WTC11 (cell line): ENCODE measurements around the gene RAB3IL1. TPM values are rescaled to one million over a fixed set of nuclear protein-coding genes. Genes with fewer than 3 reads are reported as not detected.

Experiments
- ATAC-seq: fragments of 200-7000 bp; cut with Tn5 transposase; 2 replicates; pipeline ENCODE4 v1.10.0; 2021; ENCODE audit warnings: mild to moderate bottlenecking, moderate library complexity
- CTCF ChIA-PET: fragments of 300-600 bp; sonication (Branson Sonifier 250); formaldehyde crosslinking; loops from one replicate; lab custom pipeline; 2021; ENCODE audit warnings: antibody characterized with exemption; lab: Charles Lee
- POLR2A ChIA-PET: fragments of 350-600 bp; sonication (Branson Sonifier 250); formaldehyde crosslinking; loops from one replicate; lab custom pipeline; 2021; ENCODE audit warnings: antibody characterized with exemption; lab: Charles Lee
- DNase-seq: peaks from one replicate; pipeline ENCODE4 v3.0.0; 2021; ENCODE audit warnings: low spot score
- H3K27ac Mint-ChIP-seq: 2 replicates; pipeline ENCODE4 v1.8.0; 2021; ENCODE audit warnings: mixed read lengths
- H3K27me3 Mint-ChIP-seq: 2 replicates; pipeline ENCODE4 v1.8.0; 2021; ENCODE audit warnings: low read depth, mild to moderate bottlenecking, moderate library complexity, mixed read lengths
- H3K36me3 Mint-ChIP-seq: 2 replicates; pipeline ENCODE4 v1.8.0; 2021; ENCODE audit warnings: mixed read lengths
- H3K4me1 Mint-ChIP-seq: 2 replicates; pipeline ENCODE4 v1.8.0; 2022; ENCODE audit warnings: mixed read lengths
- H3K4me3 Mint-ChIP-seq: 2 replicates; pipeline ENCODE4 v1.8.0; 2021; ENCODE audit warnings: mild to moderate bottlenecking, moderate library complexity, mixed read lengths
- H3K9me3 Mint-ChIP-seq: 2 replicates; pipeline ENCODE4 v1.8.0; 2021; ENCODE audit warnings: mixed read lengths
- ARID4B ChIP-seq: sonication (generic); formaldehyde crosslinking; IDR thresholded peaks from 2 replicates; pipeline ENCODE4 v1.8.0; 2023; ENCODE audit warnings: missing genetic modification reagents, mild to moderate bottlenecking, borderline replicate concordance
- CBFB ChIP-seq: sonication (generic); formaldehyde crosslinking; IDR thresholded peaks from 2 replicates; pipeline ENCODE4 v1.8.1; 2022; ENCODE audit warnings: mild to moderate bottlenecking, low read depth, missing genetic modification reagents
- CREB1 ChIP-seq: sonication (generic); formaldehyde crosslinking; IDR thresholded peaks from 2 replicates; pipeline ENCODE4 v1.8.0; 2023; ENCODE audit warnings: mild to moderate bottlenecking, missing genetic modification reagents
- E2F1 ChIP-seq: sonication (generic); formaldehyde crosslinking; IDR thresholded peaks from 2 replicates; pipeline ENCODE4 v1.8.0; 2022; ENCODE audit warnings: mild to moderate bottlenecking, missing genetic modification reagents
- EMX1 ChIP-seq: fragments of 250-450 bp; sonication (Bioruptor Pico); IDR thresholded peaks from 2 replicates; pipeline ENCODE4 v1.8.0; 2021; ENCODE audit warnings: mild to moderate bottlenecking
- GABPB1 ChIP-seq: sonication (generic); formaldehyde crosslinking; IDR thresholded peaks from 2 replicates; pipeline ENCODE4 v1.8.1; 2023; ENCODE audit warnings: mild to moderate bottlenecking, missing genetic modification reagents
- GTF2I ChIP-seq: fragments of 250-450 bp; sonication (Bioruptor Pico); conservative IDR thresholded peaks from 2 replicates; pipeline ENCODE4 v1.4.0; 2021; ENCODE audit warnings: mild to moderate bottlenecking
- IRF2 ChIP-seq: sonication (generic); formaldehyde crosslinking; IDR thresholded peaks from 2 replicates; pipeline ENCODE4 v1.8.0; 2022; ENCODE audit warnings: low read depth, missing genetic modification reagents, borderline replicate concordance
- JUN ChIP-seq: sonication (generic); formaldehyde crosslinking; IDR thresholded peaks from 2 replicates; pipeline ENCODE4 v1.8.0; 2023; ENCODE audit warnings: mild to moderate bottlenecking, missing genetic modification reagents
- NFATC4 ChIP-seq: fragments of 250-450 bp; sonication (Bioruptor Pico); IDR thresholded peaks from 2 replicates; pipeline ENCODE4 v1.9.0; 2021; ENCODE audit warnings: mild to moderate bottlenecking
- NFYB ChIP-seq: sonication (generic); formaldehyde crosslinking; conservative IDR thresholded peaks from 2 replicates; pipeline ENCODE4 v1.8.0; 2022; ENCODE audit warnings: low read depth, missing genetic modification reagents
- OVOL2 ChIP-seq: fragments of 250-450 bp; sonication (Bioruptor Pico); IDR thresholded peaks from 2 replicates; pipeline ENCODE4 v1.9.0; 2021; ENCODE audit warnings: mild to moderate bottlenecking, borderline replicate concordance
- TEAD1 ChIP-seq: sonication (generic); formaldehyde crosslinking; IDR thresholded peaks from 2 replicates; pipeline ENCODE4 v1.8.0; 2022; ENCODE audit warnings: mild to moderate bottlenecking, missing genetic modification reagents
- TP53 ChIP-seq: sonication (generic); formaldehyde crosslinking; IDR thresholded peaks from 2 replicates; pipeline ENCODE4 v1.8.1; 2023; ENCODE audit warnings: mild to moderate bottlenecking, missing genetic modification reagents
- ZNF121 ChIP-seq: sonication (generic); formaldehyde crosslinking; IDR thresholded peaks from 2 replicates; pipeline ENCODE4 v1.8.0; 2023; ENCODE audit warnings: missing genetic modification reagents
- ZNF317 ChIP-seq: sonication (generic); formaldehyde crosslinking; IDR thresholded peaks from 2 replicates; pipeline ENCODE4 v1.8.1; 2023; ENCODE audit warnings: low read depth, mild to moderate bottlenecking, moderate library complexity, missing genetic modification reagents, borderline replicate concordance
- ZNF416 ChIP-seq: fragments of 250-450 bp; sonication (Bioruptor Pico); IDR thresholded peaks from 2 replicates; pipeline ENCODE4 v1.9.0; 2021; ENCODE audit warnings: mild to moderate bottlenecking, inconsistent platforms
- total RNA-seq: library from RNA; stranded (reverse); gene quantifications from 3 replicates; pipeline ENCODE4 v1.2.3, GENCODE V29; 2021
- TF ChIP-seq, protein P1 (sequence below): sonication (generic); formaldehyde crosslinking; IDR thresholded peaks from 2 replicates; pipeline ENCODE4 v1.8.1; 2022; ENCODE audit warnings: mild to moderate bottlenecking, missing genetic modification reagents, moderate library complexity, borderline replicate concordance
- TF ChIP-seq, protein P2 (sequence below): sonication (generic); formaldehyde crosslinking; IDR thresholded peaks from 2 replicates; pipeline ENCODE4 v1.8.1; 2022; ENCODE audit warnings: missing genetic modification reagents, borderline replicate concordance
- TF ChIP-seq, protein P3 (sequence below): sonication (generic); formaldehyde crosslinking; IDR thresholded peaks from 2 replicates; pipeline ENCODE4 v1.8.1; 2022; ENCODE audit warnings: low read depth, missing genetic modification reagents, borderline replicate concordance
- TF ChIP-seq, protein P4 (sequence below): fragments of 200-600 bp; IDR thresholded peaks from 2 replicates; pipeline ENCODE4 v1.8.0; 2022; ENCODE audit warnings: antibody characterized with exemption
- TF ChIP-seq, protein P5 (sequence below): fragments of 250-450 bp; sonication (Bioruptor Pico); IDR thresholded peaks from 2 replicates; pipeline ENCODE4 v1.8.0; 2021; ENCODE audit warnings: mild to moderate bottlenecking

RAB3IL1 gene
- total RNA-seq, 1 experiment from 2014 or later, result 7.2 TPM

- TF ChIP-seq EMX1 (CRISPR knock-in tag) (0 out of 2 replicates have a peak, but pooled peaks have one; percentile 49), GABPB1 (CRISPR knock-in tag) (no peak), ZNF416 (CRISPR knock-in tag) (no peak), ARID4B (CRISPR knock-in tag) (0 out of 2 replicates have a peak, but pooled peaks have one; percentile 4)
- TF ChIP-seq, protein P1, sequence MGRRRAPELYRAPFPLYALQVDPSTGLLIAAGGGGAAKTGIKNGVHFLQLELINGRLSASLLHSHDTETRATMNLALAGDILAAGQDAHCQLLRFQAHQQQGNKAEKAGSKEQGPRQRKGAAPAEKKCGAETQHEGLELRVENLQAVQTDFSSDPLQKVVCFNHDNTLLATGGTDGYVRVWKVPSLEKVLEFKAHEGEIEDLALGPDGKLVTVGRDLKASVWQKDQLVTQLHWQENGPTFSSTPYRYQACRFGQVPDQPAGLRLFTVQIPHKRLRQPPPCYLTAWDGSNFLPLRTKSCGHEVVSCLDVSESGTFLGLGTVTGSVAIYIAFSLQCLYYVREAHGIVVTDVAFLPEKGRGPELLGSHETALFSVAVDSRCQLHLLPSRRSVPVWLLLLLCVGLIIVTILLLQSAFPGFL, result no peak
Observed at GRCh38 chr11:61868571-61869428, 48.6 kb downstream of the RAB3IL1 start (continued).

- ATAC-seq (no peak), DNase-seq (no peak)
- Mint-ChIP-seq H3K4me3 (no peak overlapping the region), H3K27me3 (peaks cover 6% of the 10 kb centered on the region), H3K27ac (no peak overlapping the region), H3K9me3 (no peaks in the 10 kb centered on the region), H3K36me3 (peaks cover 23% of the 10 kb centered on the region), H3K4me1 (peaks cover 14% of the 10 kb centered on the region)
- CTCF ChIA-PET, result interaction anchor here (0.6 to 1.6 kb wide), 5 partner anchors 32 to 241 kb away, joined by 3 to 10 read pairs (median 3); no protein-coding TSS in a partner anchor
- no peak for TF ChIP-seq OVOL2 (CRISPR knock-in tag)
- no peak for TF ChIP-seq ZNF121 (CRISPR knock-in tag)
- TF ChIP-seq NFYB (CRISPR knock-in tag), result no peak
- no peak for TF ChIP-seq NFATC4 (CRISPR knock-in tag)
- TF ChIP-seq ZNF317 (CRISPR knock-in tag), result no peak
- no peak for TF ChIP-seq TEAD1 (CRISPR knock-in tag)
- no peak for TF ChIP-seq CREB1
- no peak for TF ChIP-seq CBFB (CRISPR knock-in tag)
- no peak for TF ChIP-seq GTF2I (CRISPR knock-in tag)
- TF ChIP-seq E2F1, result no peak
- TF ChIP-seq, protein P2, sequence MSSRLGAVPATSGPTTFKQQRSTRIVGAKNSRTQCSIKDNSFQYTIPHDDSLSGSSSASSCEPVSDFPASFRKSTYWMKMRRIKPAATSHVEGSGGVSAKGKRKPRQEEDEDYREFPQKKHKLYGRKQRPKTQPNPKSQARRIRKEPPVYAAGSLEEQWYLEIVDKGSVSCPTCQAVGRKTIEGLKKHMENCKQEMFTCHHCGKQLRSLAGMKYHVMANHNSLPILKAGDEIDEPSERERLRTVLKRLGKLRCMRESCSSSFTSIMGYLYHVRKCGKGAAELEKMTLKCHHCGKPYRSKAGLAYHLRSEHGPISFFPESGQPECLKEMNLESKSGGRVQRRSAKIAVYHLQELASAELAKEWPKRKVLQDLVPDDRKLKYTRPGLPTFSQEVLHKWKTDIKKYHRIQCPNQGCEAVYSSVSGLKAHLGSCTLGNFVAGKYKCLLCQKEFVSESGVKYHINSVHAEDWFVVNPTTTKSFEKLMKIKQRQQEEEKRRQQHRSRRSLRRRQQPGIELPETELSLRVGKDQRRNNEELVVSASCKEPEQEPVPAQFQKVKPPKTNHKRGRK (CRISPR knock-in tag), result no peak
- no peak for TF ChIP-seq IRF2 (CRISPR knock-in tag)
- TF ChIP-seq, protein P3, sequence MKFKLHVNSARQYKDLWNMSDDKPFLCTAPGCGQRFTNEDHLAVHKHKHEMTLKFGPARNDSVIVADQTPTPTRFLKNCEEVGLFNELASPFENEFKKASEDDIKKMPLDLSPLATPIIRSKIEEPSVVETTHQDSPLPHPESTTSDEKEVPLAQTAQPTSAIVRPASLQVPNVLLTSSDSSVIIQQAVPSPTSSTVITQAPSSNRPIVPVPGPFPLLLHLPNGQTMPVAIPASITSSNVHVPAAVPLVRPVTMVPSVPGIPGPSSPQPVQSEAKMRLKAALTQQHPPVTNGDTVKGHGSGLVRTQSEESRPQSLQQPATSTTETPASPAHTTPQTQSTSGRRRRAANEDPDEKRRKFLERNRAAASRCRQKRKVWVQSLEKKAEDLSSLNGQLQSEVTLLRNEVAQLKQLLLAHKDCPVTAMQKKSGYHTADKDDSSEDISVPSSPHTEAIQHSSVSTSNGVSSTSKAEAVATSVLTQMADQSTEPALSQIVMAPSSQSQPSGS, result no peak
- TF ChIP-seq, protein P4, sequence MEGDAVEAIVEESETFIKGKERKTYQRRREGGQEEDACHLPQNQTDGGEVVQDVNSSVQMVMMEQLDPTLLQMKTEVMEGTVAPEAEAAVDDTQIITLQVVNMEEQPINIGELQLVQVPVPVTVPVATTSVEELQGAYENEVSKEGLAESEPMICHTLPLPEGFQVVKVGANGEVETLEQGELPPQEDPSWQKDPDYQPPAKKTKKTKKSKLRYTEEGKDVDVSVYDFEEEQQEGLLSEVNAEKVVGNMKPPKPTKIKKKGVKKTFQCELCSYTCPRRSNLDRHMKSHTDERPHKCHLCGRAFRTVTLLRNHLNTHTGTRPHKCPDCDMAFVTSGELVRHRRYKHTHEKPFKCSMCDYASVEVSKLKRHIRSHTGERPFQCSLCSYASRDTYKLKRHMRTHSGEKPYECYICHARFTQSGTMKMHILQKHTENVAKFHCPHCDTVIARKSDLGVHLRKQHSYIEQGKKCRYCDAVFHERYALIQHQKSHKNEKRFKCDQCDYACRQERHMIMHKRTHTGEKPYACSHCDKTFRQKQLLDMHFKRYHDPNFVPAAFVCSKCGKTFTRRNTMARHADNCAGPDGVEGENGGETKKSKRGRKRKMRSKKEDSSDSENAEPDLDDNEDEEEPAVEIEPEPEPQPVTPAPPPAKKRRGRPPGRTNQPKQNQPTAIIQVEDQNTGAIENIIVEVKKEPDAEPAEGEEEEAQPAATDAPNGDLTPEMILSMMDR, result no peak
- TF ChIP-seq, protein P5, sequence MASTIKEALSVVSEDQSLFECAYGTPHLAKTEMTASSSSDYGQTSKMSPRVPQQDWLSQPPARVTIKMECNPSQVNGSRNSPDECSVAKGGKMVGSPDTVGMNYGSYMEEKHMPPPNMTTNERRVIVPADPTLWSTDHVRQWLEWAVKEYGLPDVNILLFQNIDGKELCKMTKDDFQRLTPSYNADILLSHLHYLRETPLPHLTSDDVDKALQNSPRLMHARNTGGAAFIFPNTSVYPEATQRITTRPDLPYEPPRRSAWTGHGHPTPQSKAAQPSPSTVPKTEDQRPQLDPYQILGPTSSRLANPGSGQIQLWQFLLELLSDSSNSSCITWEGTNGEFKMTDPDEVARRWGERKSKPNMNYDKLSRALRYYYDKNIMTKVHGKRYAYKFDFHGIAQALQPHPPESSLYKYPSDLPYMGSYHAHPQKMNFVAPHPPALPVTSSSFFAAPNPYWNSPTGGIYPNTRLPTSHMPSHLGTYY (CRISPR knock-in tag), result no peak
- no peak for TF ChIP-seq JUN
- no peak for TF ChIP-seq TP53 (CRISPR knock-in tag)
- POLR2A ChIA-PET, result interaction anchor here (0.6 to 1.5 kb wide), 4 partner anchors 29 to 97 kb away, joined by 3 to 5 read pairs (median 4); no protein-coding TSS in a partner anchor
Observed at GRCh38 chr11:61866958-61867343, 50.4 kb downstream of the RAB3IL1 start.
